H1 (cell line): ENCODE data around the gene PARP16. TPM values are rescaled to one million over a fixed set of nuclear protein-coding genes. Genes with fewer than 3 reads are reported as not detected.

Experiments
- YY1 ChIP-seq: IDR thresholded peaks from 2 replicates; pipeline ENCODE4 v1.6.1; 2011; ENCODE audit warnings: low read depth, mild to moderate bottlenecking, low read length
- polyA plus RNA-seq, 7 experiments: library from polyadenylated mRNA; depleted of rRNA in 3 of 7; stranded (reverse) in 5 of 7; unstranded in 2 of 7; fragments of >200 nt in 5 of 7; fragments of 200-250 nt in 2 of 7; gene quantifications; 1 replicate in 5 of 7; 2 replicates in 1 of 7; 4 replicates in 1 of 7; pipeline versions ENCODE4 v1.2.1 to v1.2.3, GENCODE V29; 2011 to 2013; ENCODE audit warnings: missing spikeins in 2 of 7, mixed read lengths in 2 of 7
- total RNA-seq: library from RNA; stranded (reverse); fragmentation: NEBNext Ultra II Directional; extraction: Animal tissue kit (Norgen Biotek cat#: 25700); gene quantifications from 2 replicates; pipeline ENCODE4 v1.2.1, GENCODE V29; 2021

PARP16 gene
- total and polyA plus RNA-seq, 2 of the 8 experiments (the other 6 are each of a cell fraction or from before 2014, with no cell fraction given): 3.7 to 5.0 TPM

GRCh38 chr15:65209701-65210643 lies 76.7 kb downstream of the PARP16 start (continued):
- TF ChIP-seq YY1: no peak
